ENCODE measurements around the gene MAP2K7. TPM values are rescaled to one million over a fixed set of nuclear protein-coding genes. Genes with fewer than 3 reads are reported as not detected.
A peak's percentile ranks its signal among the peaks of the same experiment; 100 is the strongest.

The MAP2K7 gene
- total RNA-seq, 4 donors from 2014 or later, result 9.1 to 18.6 (median 14.9) TPM

DNA sequence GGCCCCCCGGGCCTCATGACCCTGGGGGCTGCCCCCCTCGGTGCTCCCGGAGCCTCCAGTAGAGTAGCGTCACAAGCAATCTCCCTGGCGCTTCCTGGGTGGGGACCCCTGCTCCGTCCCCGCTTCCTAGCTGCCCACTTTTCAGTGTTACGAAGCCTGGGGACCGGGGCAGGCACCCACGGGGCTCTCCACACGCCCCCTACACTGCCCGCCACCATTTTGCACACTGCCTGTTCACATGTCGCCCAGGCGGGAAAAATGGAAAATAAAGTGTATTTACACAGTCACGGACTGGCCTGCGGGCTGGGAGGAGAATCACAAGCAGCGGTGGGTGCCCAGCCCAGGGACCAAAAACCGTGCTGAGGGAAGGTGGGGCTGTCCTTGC lies 39.0 kb upstream of the MAP2K7 start:
- intact Hi-C loops (cut with DNase I), result no loop called here
- H3K27me3 ChIP-seq, result no peaks in the 10 kb centered on the region
- WGBS, 2 donors, result 65 to 76% methylated on average over 18 of the region's 18 CpGs
- TF ChIP-seq, protein P1, sequence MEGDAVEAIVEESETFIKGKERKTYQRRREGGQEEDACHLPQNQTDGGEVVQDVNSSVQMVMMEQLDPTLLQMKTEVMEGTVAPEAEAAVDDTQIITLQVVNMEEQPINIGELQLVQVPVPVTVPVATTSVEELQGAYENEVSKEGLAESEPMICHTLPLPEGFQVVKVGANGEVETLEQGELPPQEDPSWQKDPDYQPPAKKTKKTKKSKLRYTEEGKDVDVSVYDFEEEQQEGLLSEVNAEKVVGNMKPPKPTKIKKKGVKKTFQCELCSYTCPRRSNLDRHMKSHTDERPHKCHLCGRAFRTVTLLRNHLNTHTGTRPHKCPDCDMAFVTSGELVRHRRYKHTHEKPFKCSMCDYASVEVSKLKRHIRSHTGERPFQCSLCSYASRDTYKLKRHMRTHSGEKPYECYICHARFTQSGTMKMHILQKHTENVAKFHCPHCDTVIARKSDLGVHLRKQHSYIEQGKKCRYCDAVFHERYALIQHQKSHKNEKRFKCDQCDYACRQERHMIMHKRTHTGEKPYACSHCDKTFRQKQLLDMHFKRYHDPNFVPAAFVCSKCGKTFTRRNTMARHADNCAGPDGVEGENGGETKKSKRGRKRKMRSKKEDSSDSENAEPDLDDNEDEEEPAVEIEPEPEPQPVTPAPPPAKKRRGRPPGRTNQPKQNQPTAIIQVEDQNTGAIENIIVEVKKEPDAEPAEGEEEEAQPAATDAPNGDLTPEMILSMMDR (IDR thresholded peaks at IDR 0.05), result no peak
- TF ChIP-seq POLR2A (IDR thresholded peaks at IDR 0.05), result no peak
- no peak overlapping the region for H3K4me3 ChIP-seq (replicated peaks in 1 of 3)
- peaks cover 14 to 22% of the 10 kb centered on the region in 2 donors for H3K4me1 ChIP-seq
- no peak for DNase-seq
- H3K9me3 ChIP-seq, result no peaks in the 10 kb centered on the region
- no peak overlapping the region for H3K27ac ChIP-seq
- no peaks in the 10 kb centered on the region for H3K36me3 ChIP-seq

GRCh38 chr19:7865262-7865911 lies 38.3 kb upstream of the MAP2K7 start:
- DNase-seq, result no peak
- H3K4me1 ChIP-seq, result peaks cover 14 to 25% of the 10 kb centered on the region in 2 donors
- H3K36me3 ChIP-seq, result no peaks in the 10 kb centered on the region
- no peaks in the 10 kb centered on the region for H3K27me3 ChIP-seq
- H3K9me3 ChIP-seq, result no peaks in the 10 kb centered on the region
- 49 to 50% methylated on average over 10 of the region's 10 CpGs for WGBS, 2 donors
- H3K27ac ChIP-seq, result no peak overlapping the region
- TF ChIP-seq POLR2A (IDR thresholded peaks at IDR 0.05), result no peak
- TF ChIP-seq, protein P1 (IDR thresholded peaks at IDR 0.05), result no peak
- intact Hi-C loops (cut with DNase I), result no loop called here
- no peak overlapping the region for H3K4me3 ChIP-seq (replicated peaks in 1 of 3)

- Histone ChIP-seq H3K4me3 (replicated peaks in 1 of 3) (no peak overlapping the region), H3K36me3 (no peaks in the 10 kb centered on the region), H3K9me3 (no peaks in the 10 kb centered on the region), H3K27ac (no peak overlapping the region), H3K4me1 (peaks cover 14 to 25% of the 10 kb centered on the region in 2 donors), H3K27me3 (no peaks in the 10 kb centered on the region)
- 62 to 66% methylated on average over 6 to 7 of the region's 12 CpGs for WGBS, 2 donors
- no peak for TF ChIP-seq POLR2A (IDR thresholded peaks at IDR 0.05)
- TF ChIP-seq, protein P1 (IDR thresholded peaks at IDR 0.05), result no peak
- intact Hi-C loops (cut with DNase I), result no loop called here
- no peak for DNase-seq
Measured at GRCh38 chr19:7866399-7867091, 37.1 kb upstream of the MAP2K7 start.

- H3K36me3 ChIP-seq, result no peaks in the 10 kb centered on the region
- intact Hi-C loops (cut with DNase I), result no loop called here
- WGBS, 2 donors, result 86 to 89% methylated on average over 5 to 9 of the region's 9 CpGs
- DNase-seq, result no peak
- no peaks in the 10 kb centered on the region for H3K27me3 ChIP-seq
- no peak overlapping the region for H3K4me3 ChIP-seq (replicated peaks in 1 of 3)
- TF ChIP-seq POLR2A (IDR thresholded peaks at IDR 0.05), result no peak
- H3K4me1 ChIP-seq, result peaks cover 9 to 21% of the 10 kb centered on the region in 2 donors
- no peak overlapping the region for H3K27ac ChIP-seq
- no peaks in the 10 kb centered on the region for H3K9me3 ChIP-seq
Measured at GRCh38 chr19:7867092-7867844, 36.4 kb upstream of the MAP2K7 start.

DNA sequence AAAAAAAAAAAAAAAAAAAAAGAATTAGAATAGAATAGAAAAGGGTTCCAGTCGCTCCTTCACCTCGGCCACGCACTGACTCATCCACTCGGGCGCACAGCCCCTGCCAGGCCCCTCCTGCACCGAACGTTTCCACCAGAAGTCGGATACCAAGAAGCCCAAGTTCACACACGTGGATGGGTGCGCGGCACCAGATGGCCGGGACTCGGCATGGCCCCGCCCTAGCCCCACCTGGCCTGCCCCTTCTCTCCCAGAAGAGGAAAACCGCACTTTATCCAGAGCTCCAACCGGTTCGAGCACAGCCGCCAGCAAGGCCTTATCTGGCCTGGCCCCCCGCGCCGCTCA lies 35.4 kb upstream of the MAP2K7 start:
- DNase-seq, result no peak
- intact Hi-C loops (cut with DNase I), result no loop called here
- Histone ChIP-seq H3K27me3 (no peaks in the 10 kb centered on the region), H3K4me1 (peaks cover 7 to 18% of the 10 kb centered on the region in 2 donors), H3K36me3 (no peaks in the 10 kb centered on the region), H3K27ac (no peak overlapping the region), H3K4me3 (replicated peaks in 1 of 3) (peak overlapping the region in 1 of 3 donors; percentile 28), H3K9me3 (no peaks in the 10 kb centered on the region)
- no peak for TF ChIP-seq POLR2A (IDR thresholded peaks at IDR 0.05)
- TF ChIP-seq, protein P1 (IDR thresholded peaks at IDR 0.05), result no peak
- WGBS, 2 donors, result 23 to 47% methylated on average over 15 to 21 of the region's 21 CpGs
